Endothelial cell of umbilical vein (primary cell): ENCODE measurements around the gene CDH11. TPM values are rescaled to one million over a fixed set of nuclear protein-coding genes. Genes with fewer than 3 reads are reported as not detected.

Source experiments
- BruUV-seq: library from RNA; stranded (reverse); fragments of 400-500 nt; replicated peaks from 2 replicates; lab custom pipeline; 2021; lab: Mats Ljungman, UMichigan
- CTCF ChIA-PET: fragments of 300-600, 350-600 bp; sonication (Branson Sonifier 250); formaldehyde crosslinking; loops from one replicate; lab custom pipeline; 2021; ENCODE audit warnings: antibody characterized with exemption, inconsistent platforms; lab: Charles Lee
- POLR2A ChIA-PET: fragments of 300-600, 350-600 bp; sonication (Branson Sonifier 250); formaldehyde crosslinking; loops from one replicate; lab custom pipeline; 2021; ENCODE audit warnings: antibody characterized with exemption, inconsistent platforms; lab: Charles Lee
- DNase-seq: peaks from one replicate; pipeline ENCODE4 v3.0.0-alpha.2; 2011; ENCODE audit warnings: low read depth, low spot score
- FAIRE-seq: peaks from 2 replicates; lab custom pipeline; 2011; peaks lifted over from hg19 to GRCh38; lab: Jason Lieb, UNC
- H2AFZ ChIP-seq: 2 replicates; pipeline ENCODE4 v1.6.0; 2012; ENCODE audit warnings: low read depth, low read length, control low read depth, inconsistent platforms
- H3K27ac ChIP-seq: 2 replicates; pipeline ENCODE4 v1.5.1; 2011; ENCODE audit warnings: low read depth, mild to moderate bottlenecking, control low read depth, low read length, moderate library complexity; ENCODE audit not compliant: insufficient read depth
- H3K27me3 ChIP-seq, 2 experiments: 2 replicates each; pipeline versions ENCODE4 v1.6.0 to v1.6.1; 2011; ENCODE audit warnings: low read length in 2 of 2, mixed read lengths in 1 of 2; ENCODE audit not compliant: control insufficient read depth in 2 of 2, insufficient read depth in 2 of 2
- H3K36me3 ChIP-seq, 2 experiments: 2 replicates in 1 of 2; 3 replicates in 1 of 2; pipeline ENCODE4 v1.5.1; 2011; ENCODE audit warnings: low read length in 2 of 2, mild to moderate bottlenecking in 1 of 2, moderate library complexity in 1 of 2; ENCODE audit not compliant: control insufficient read depth in 2 of 2, insufficient read depth in 2 of 2; ENCODE audit errors: extremely low read depth in 1 of 2
- H3K4me1 ChIP-seq: 3 replicates; pipeline ENCODE4 v1.5.1; 2011; ENCODE audit warnings: mild to moderate bottlenecking, low read length; ENCODE audit not compliant: control insufficient read depth, insufficient read depth; ENCODE audit errors: extremely low read depth
- H3K4me2 ChIP-seq: 2 replicates; pipeline ENCODE4 v1.6.1; 2011; ENCODE audit warnings: low read length, control low read depth, mixed read lengths; ENCODE audit not compliant: insufficient read depth
- H3K4me3 ChIP-seq, 3 experiments: fragments of 200-600 bp in 1 of 3; sonication (generic), shearing (Covaris generic) in 1 of 3; replicated peaks in 1 of 3; 2 replicates each; pipeline ENCODE4 v1.5.1; 2011 to 2016; ENCODE audit warnings: control low read depth in 3 of 3, low read length in 3 of 3, mild to moderate bottlenecking in 2 of 3, inconsistent platforms in 1 of 3, low read depth in 1 of 3, moderate library complexity in 1 of 3; ENCODE audit not compliant: insufficient read depth in 1 of 3
- H3K79me2 ChIP-seq: 2 replicates; pipeline ENCODE4 v1.6.0; 2012; ENCODE audit warnings: low read length, inconsistent platforms; ENCODE audit not compliant: control insufficient read depth, insufficient read depth
- H3K9ac ChIP-seq: replicated peaks from 2 replicates; pipeline ENCODE3; 2011; ENCODE audit warnings: low read length, control low read depth; ENCODE audit not compliant: insufficient read depth; ENCODE audit errors: extremely low read depth
- H3K9me1 ChIP-seq: replicated peaks from 3 replicates; pipeline ENCODE4 v1.6.0; 2011; ENCODE audit warnings: mild to moderate bottlenecking, low read length; ENCODE audit not compliant: control insufficient read depth, insufficient read depth; ENCODE audit errors: extremely low read depth
- H3K9me3 ChIP-seq: replicated peaks from 2 replicates; pipeline ENCODE4 v1.5.1; 2012; ENCODE audit warnings: low read length, inconsistent platforms; ENCODE audit not compliant: control insufficient read depth, insufficient read depth
- H4K20me1 ChIP-seq: replicated peaks from 2 replicates; pipeline ENCODE3; 2011; ENCODE audit warnings: mild to moderate bottlenecking, low read length; ENCODE audit not compliant: control insufficient read depth, insufficient read depth; ENCODE audit errors: extremely low read depth
- CTCF ChIP-seq, 2 donors: IDR thresholded peaks; 1 replicate in 1 of 2; 2 replicates in 1 of 2; pipeline ENCODE4 v1.5.1; 2011; ENCODE audit warnings: low read length in 2 of 2, mild to moderate bottlenecking in 2 of 2, moderate library complexity in 2 of 2, control low read depth in 1 of 2, inconsistent platforms in 1 of 2, low read depth in 1 of 2; ENCODE audit not compliant: insufficient read depth in 1 of 2; ENCODE audit errors: extremely low read depth in 1 of 2
- EZH2 ChIP-seq: IDR thresholded peaks from 2 replicates; pipeline ENCODE4 v1.6.1; 2012; ENCODE audit warnings: borderline replicate concordance, low read depth, mild to moderate bottlenecking, moderate library complexity, low read length, inconsistent platforms; ENCODE audit not compliant: severe bottlenecking
- FOS ChIP-seq: IDR thresholded peaks from 2 replicates; pipeline ENCODE4 v1.6.1; 2011; ENCODE audit warnings: mild to moderate bottlenecking, low read length, moderate library complexity, borderline replicate concordance; ENCODE audit not compliant: insufficient read depth
- GATA2 ChIP-seq: IDR thresholded peaks from 2 replicates; pipeline ENCODE4 v1.7.0; 2011; ENCODE audit warnings: low read depth, mild to moderate bottlenecking, moderate library complexity, mixed read lengths, low read length; ENCODE audit not compliant: insufficient read length, insufficient read depth
- JUN ChIP-seq: IDR thresholded peaks from 2 replicates; pipeline ENCODE4 v1.6.1; 2011; ENCODE audit warnings: borderline replicate concordance, low read depth; ENCODE audit not compliant: insufficient read length, insufficient read depth
- MAX ChIP-seq: IDR thresholded peaks from 2 replicates; pipeline ENCODE4 v1.6.1; 2011; ENCODE audit not compliant: insufficient read depth, insufficient read length
- MYC ChIP-seq: IDR thresholded peaks from one replicate; pipeline ENCODE4 v1.6.1; 2011; ENCODE audit warnings: mild to moderate bottlenecking, low read depth, low read length
- POLR2A ChIP-seq: IDR thresholded peaks from 2 replicates; pipeline ENCODE4 v1.6.1; 2012; ENCODE audit warnings: low read depth, mild to moderate bottlenecking, control low read depth, low read length
- POLR2AphosphoS5 ChIP-seq: IDR thresholded peaks from 2 replicates; pipeline ENCODE4 v1.6.1; 2012; ENCODE audit warnings: low read depth, mild to moderate bottlenecking, control low read depth, low read length, moderate library complexity; ENCODE audit not compliant: insufficient read depth
- dilution Hi-C: fragments of 300-500 bp; cut with MboI; formaldehyde crosslinking; loops from one replicate; pipeline ENCODE4 v1.15.0; 2019; ENCODE audit warnings: low sequenced_read_pairs; ENCODE audit not compliant: extremely low pct_ligation_motif_present
- intact Hi-C: fragments of 100-400 bp; cut with micrococcal nuclease; formaldehyde crosslinking; loops from one replicate; pipeline ENCODE4 v1.10.0; 2022
- polyA plus RNA-seq, 4 experiments: library from polyadenylated mRNA; depleted of rRNA in 3 of 4; stranded (reverse) in 3 of 4; unstranded in 1 of 4; fragments of >200 nt; gene quantifications; 2 replicates each; pipeline versions ENCODE4 v1.2.1 to v1.2.3, GENCODE V29; 2011 to 2012; ENCODE audit warnings: missing spikeins in 1 of 4
- total RNA-seq: library from RNA; stranded (reverse); gene quantifications from 2 replicates; pipeline ENCODE4 v1.2.3, GENCODE V29; 2021

CDH11 gene
- total and polyA plus RNA-seq, 2 donors (not counting 3 experiments of a cell fraction or from before 2014, with no cell fraction given): 30.4 to 32.7 TPM

GRCh38 chr16:64983963-64984362 is 137.9 kb downstream of the CDH11 start:
- dilution Hi-C loops: no loop called here
- TF ChIP-seq FOS (no peak), CTCF (IDR thresholded peaks at IDR 0.05; ENCODE audit: extremely low read depth in 1 of 2, insufficient read depth in 1 of 2, low read depth in 1 of 2, low read length in 2 of 2) (peak; percentile 74 to 79), MYC (no peak), EZH2 (no peak)
- peak; percentile 80 for DNase-seq
- no peaks in the 10 kb centered on the region for H3K27me3 ChIP-seq
- no peak overlapping the region for H3K9ac ChIP-seq
- no peak overlapping the region for H3K4me2 ChIP-seq
- ChIA-PET POLR2A (no interaction called here), CTCF (interaction anchor here (0.9 to 1.5 kb wide), 5 partner anchors 15 to 1522 kb away, joined by 3 to 7 read pairs (median 3); no protein-coding TSS in a partner anchor)
- no peak overlapping the region for H3K4me3 ChIP-seq
- H3K79me2 ChIP-seq: no peaks in the 10 kb centered on the region
- no peaks in the 10 kb centered on the region for H3K4me1 ChIP-seq
- FAIRE-seq: peak; percentile 84
- H3K36me3 ChIP-seq: peaks cover 0 to 2% of the 10 kb centered on the region in 2 experiments
- H2AFZ ChIP-seq: no peak overlapping the region
- no peaks in the 10 kb centered on the region for H4K20me1 ChIP-seq
- H3K27ac ChIP-seq: no peak overlapping the region
- H3K9me3 ChIP-seq: no peaks in the 10 kb centered on the region
- BruUV-seq: no TSS peak
- intact Hi-C loops: loop anchor here (1.0 to 5.0 kb wide), 6 partner anchors 20 to 1523 kb away; no protein-coding TSS in a partner anchor
- H3K9me1 ChIP-seq: no peaks in the 10 kb centered on the region

- POLR2A ChIA-PET: no interaction called here
- no peak overlapping the region for H3K4me3 ChIP-seq
- H3K36me3 ChIP-seq: peaks cover 0 to 2% of the 10 kb centered on the region in 2 experiments
- H4K20me1 ChIP-seq: no peaks in the 10 kb centered on the region
- no peak overlapping the region for H3K4me2 ChIP-seq
- BruUV-seq: no TSS peak
- dilution Hi-C loops (no loop called here), intact Hi-C loops (loop anchor here (1.0 to 5.0 kb wide), 2 partner anchors 586 to 894 kb away; no protein-coding TSS in a partner anchor)
- FAIRE-seq (no peak), DNase-seq (no peak)
- H3K9me3 ChIP-seq: no peaks in the 10 kb centered on the region
- no peaks in the 10 kb centered on the region for H3K27me3 ChIP-seq
- no peak overlapping the region for H3K9ac ChIP-seq
- no peaks in the 10 kb centered on the region for H3K9me1 ChIP-seq
- no peak overlapping the region for H3K27ac ChIP-seq
- H2AFZ ChIP-seq: no peak overlapping the region
- no peaks in the 10 kb centered on the region for H3K79me2 ChIP-seq
- TF ChIP-seq JUN (no peak), MYC (no peak), POLR2A (no peak), MAX (no peak), GATA2 (no peak), FOS (no peak), CTCF (IDR thresholded peaks at IDR 0.05; ENCODE audit: extremely low read depth in 1 of 2, insufficient read depth in 1 of 2, low read depth in 1 of 2, low read length in 2 of 2) (no peak), EZH2 (no peak), POLR2AphosphoS5 (no peak)
- CTCF ChIA-PET: interaction anchor here (0.9 to 1.5 kb wide), 5 partner anchors 15 to 1521 kb away, joined by 3 to 7 read pairs (median 3); no protein-coding TSS in a partner anchor
- no peaks in the 10 kb centered on the region for H3K4me1 ChIP-seq
These were observed 138.6 kb downstream of the CDH11 start for GRCh38 chr16:64983231-64983630.
